ENCODE data around the gene JAKMIP2.
"Not testable (repeated sequence)": the region's sequence is repeated elsewhere in the genome, so short reads cannot be mapped to it uniquely, and the experiment has no call there.

Gene JAKMIP2

DNA sequence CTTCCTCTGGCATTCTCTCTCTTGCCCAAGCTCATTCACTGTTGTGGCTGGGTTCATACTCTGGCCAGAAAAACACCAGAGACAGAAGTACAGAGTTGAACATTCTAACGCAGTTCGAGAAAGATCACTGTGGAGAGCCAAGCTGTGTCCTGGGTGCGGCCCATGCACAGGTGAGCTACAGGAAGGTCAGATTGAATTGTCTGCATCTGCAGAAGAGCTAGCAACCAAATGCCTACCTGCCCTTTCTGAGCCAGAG lies 145.9 kb downstream of the JAKMIP2 start:
- no peaks in the 10 kb centered on the region for H3K9me3 ChIP-seq (replicated peaks; ENCODE audit: low read length)
- H3K4me3 ChIP-seq (ENCODE audit: low read length), result no peak overlapping the region
- H3K4me1 ChIP-seq (ENCODE audit: control insufficient read depth, insufficient read depth, low read length), result no peaks in the 10 kb centered on the region
- H3K27me3 ChIP-seq (ENCODE audit: control insufficient read depth, insufficient read depth, low read length), result no peaks in the 10 kb centered on the region
- H3K4me2 ChIP-seq (ENCODE audit: low read length), result no peak overlapping the region
- no peak overlapping the region for H3K9ac ChIP-seq (ENCODE audit: low read depth, low read length)
- H3K36me3 ChIP-seq (ENCODE audit: insufficient read depth, low read length), result no peaks in the 10 kb centered on the region

DNA sequence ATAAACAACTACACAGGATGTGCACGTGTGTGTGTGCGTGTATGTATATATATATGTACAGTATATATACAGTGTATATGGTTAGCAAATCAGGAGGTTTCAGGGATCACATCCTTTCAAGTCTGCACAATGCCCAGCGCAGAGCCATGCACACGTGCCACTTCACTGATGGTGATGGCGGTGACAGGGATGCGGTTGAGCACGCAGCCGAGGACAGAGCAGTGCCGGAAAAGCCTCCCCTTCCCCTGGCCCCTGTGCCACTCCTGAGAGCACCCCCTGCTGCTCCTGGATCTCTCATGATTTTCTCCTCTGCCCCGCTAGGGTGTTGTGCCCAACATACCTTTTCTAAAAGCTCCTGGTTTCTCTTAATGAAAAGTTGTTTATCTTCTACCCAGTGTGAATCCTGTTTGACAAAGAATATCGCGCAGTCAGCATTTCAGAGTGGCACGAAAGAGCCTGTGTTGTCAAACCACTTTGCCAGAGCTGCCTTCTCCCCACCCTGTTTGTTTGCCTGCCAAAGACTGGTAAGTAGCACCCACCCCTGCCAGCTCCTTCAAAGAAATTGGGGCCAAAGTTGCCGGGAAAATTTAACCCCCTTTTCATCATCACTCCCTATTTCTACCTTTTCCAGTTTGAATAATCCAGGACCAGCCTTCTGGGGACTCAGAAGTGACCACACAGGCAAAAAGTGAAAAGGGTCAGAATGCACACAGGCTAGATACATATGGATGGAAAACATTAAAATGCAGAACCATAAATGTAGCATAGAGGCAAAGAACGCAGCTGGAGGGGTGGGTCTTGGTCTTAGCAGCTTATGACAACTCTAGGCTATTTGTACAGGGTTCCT lies 146.4 kb downstream of the JAKMIP2 start:
- no peak overlapping the region for H3K4me2 ChIP-seq (ENCODE audit: low read length)
- H3K9ac ChIP-seq (ENCODE audit: low read depth, low read length), result no peak overlapping the region
- H3K4me1 ChIP-seq (ENCODE audit: control insufficient read depth, insufficient read depth, low read length), result no peaks in the 10 kb centered on the region
- H3K9me3 ChIP-seq (replicated peaks; ENCODE audit: low read length), result no peaks in the 10 kb centered on the region
- no peaks in the 10 kb centered on the region for H3K36me3 ChIP-seq (ENCODE audit: insufficient read depth, low read length)
- H3K4me3 ChIP-seq (ENCODE audit: low read length), result no peak overlapping the region
- no peaks in the 10 kb centered on the region for H3K27me3 ChIP-seq (ENCODE audit: control insufficient read depth, insufficient read depth, low read length)

DNA sequence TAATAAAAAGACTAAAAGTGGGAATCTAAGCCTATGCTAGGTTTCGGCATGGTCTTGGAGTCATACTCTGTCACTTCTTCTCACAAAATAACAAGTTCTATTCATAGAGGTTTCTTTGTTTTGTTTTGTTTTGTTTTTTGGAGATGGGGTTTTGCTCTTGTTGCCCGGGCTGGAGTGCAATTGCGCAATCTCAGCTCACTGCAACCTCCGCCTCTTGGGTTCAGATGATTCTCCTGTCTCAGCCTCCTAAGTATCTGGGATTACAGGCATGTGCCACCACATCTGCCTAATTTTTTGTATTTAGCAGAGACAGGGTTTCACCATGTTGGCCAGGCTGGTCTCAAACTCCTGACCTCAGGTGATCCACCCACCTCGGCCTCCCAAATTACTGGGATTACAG lies 147.1 kb downstream of the JAKMIP2 start:
- H3K9me3 ChIP-seq (replicated peaks; ENCODE audit: low read length); H3K4me1 ChIP-seq (ENCODE audit: control insufficient read depth, insufficient read depth, low read length); H3K27me3 ChIP-seq (ENCODE audit: control insufficient read depth, insufficient read depth, low read length); H3K4me2 ChIP-seq (ENCODE audit: low read length); H3K36me3 ChIP-seq (ENCODE audit: insufficient read depth, low read length); H3K4me3 ChIP-seq (ENCODE audit: low read length); H3K9ac ChIP-seq (ENCODE audit: low read depth, low read length): not testable (repeated sequence)

DNA sequence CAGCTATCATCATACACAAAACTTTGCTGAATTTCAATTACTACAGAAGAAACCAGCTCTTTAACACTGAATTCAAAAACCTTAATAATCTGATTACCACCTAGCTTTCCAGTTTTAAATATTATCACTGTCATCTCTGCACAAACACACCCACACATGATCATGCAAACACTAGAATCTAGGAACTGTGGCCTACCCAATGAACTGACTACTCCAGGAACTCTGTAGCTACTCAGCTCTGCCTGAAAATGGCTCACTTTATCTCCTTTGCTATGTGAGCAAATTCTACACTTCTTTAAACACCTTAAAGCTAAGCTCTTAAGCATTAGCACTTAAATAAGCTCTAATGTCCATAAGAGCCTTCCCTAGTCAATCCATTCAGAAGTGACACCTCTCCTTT lies 149.4 kb downstream of the JAKMIP2 start:
- Histone ChIP-seq H3K27me3 (ENCODE audit: control insufficient read depth, insufficient read depth, low read length) (no peaks in the 10 kb centered on the region), H3K9ac (ENCODE audit: low read depth, low read length) (no peak overlapping the region), H3K4me2 (ENCODE audit: low read length) (no peak overlapping the region), H3K9me3 (replicated peaks; ENCODE audit: low read length) (no peaks in the 10 kb centered on the region), H3K4me1 (ENCODE audit: control insufficient read depth, insufficient read depth, low read length) (no peaks in the 10 kb centered on the region), H3K4me3 (ENCODE audit: low read length) (no peak overlapping the region), H3K36me3 (ENCODE audit: insufficient read depth, low read length) (no peaks in the 10 kb centered on the region)

DNA sequence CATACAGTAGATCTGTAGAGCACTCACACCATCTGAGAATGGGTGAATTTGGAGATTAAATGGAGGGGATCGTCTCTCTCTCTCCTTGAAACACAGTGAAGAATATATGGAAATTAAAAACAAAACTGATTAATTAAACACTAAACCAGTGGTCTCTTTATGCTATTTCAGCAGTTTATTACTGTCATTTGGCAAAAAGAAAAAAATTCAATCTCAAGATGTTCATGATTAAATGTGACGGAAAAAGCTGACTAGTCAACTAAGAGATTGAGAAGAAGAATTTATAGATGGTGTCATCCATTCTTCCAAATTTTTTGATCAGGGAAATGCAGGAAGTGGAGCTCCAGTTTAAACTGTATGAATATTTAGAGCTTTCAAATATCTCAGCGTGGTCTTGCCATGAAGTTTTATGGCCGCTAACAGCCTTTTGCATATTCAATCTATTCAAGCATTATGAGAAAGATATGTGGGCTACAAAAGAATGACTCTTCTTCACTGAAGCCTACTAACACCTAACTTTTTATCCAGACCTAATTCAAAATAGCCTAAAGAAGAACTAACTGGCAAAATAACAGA lies 151.0 kb downstream of the JAKMIP2 start:
- no peak overlapping the region for H3K4me3 ChIP-seq (ENCODE audit: low read length)
- peaks cover 7% of the 10 kb centered on the region for H3K27me3 ChIP-seq (ENCODE audit: control insufficient read depth, insufficient read depth, low read length)
- no peaks in the 10 kb centered on the region for H3K36me3 ChIP-seq (ENCODE audit: insufficient read depth, low read length)
- no peak overlapping the region for H3K9ac ChIP-seq (ENCODE audit: low read depth, low read length)
- H3K4me1 ChIP-seq (ENCODE audit: control insufficient read depth, insufficient read depth, low read length), result no peaks in the 10 kb centered on the region
- no peak overlapping the region for H3K4me2 ChIP-seq (ENCODE audit: low read length)
- H3K9me3 ChIP-seq (replicated peaks; ENCODE audit: low read length), result no peaks in the 10 kb centered on the region

DNA sequence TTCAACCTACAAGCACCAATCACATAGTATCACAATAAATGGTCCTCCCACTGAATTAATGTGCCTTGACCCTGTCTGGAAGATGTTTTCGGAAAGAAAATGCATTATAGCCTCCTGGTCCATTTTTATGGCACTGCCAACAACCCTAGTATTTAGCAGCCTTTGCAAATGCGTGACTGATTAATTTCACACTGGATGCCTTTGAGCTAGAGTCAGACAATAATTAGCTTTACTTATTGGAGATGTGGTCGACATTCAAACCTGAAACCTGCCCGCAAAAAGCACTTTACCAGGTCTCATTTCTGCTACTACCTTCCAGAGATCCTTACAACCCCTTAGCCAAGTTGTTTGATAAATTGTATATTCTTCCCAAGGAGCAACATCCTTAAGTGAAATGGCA lies 153.3 kb downstream of the JAKMIP2 start:
- H3K9ac ChIP-seq (ENCODE audit: low read depth, low read length), result no peak overlapping the region
- peaks cover 10% of the 10 kb centered on the region for H3K27me3 ChIP-seq (ENCODE audit: control insufficient read depth, insufficient read depth, low read length)
- no peaks in the 10 kb centered on the region for H3K9me3 ChIP-seq (replicated peaks; ENCODE audit: low read length)
- no peak overlapping the region for H3K4me2 ChIP-seq (ENCODE audit: low read length)
- no peak overlapping the region for H3K4me3 ChIP-seq (ENCODE audit: low read length)
- H3K4me1 ChIP-seq (ENCODE audit: control insufficient read depth, insufficient read depth, low read length), result no peaks in the 10 kb centered on the region
- no peaks in the 10 kb centered on the region for H3K36me3 ChIP-seq (ENCODE audit: insufficient read depth, low read length)

DNA sequence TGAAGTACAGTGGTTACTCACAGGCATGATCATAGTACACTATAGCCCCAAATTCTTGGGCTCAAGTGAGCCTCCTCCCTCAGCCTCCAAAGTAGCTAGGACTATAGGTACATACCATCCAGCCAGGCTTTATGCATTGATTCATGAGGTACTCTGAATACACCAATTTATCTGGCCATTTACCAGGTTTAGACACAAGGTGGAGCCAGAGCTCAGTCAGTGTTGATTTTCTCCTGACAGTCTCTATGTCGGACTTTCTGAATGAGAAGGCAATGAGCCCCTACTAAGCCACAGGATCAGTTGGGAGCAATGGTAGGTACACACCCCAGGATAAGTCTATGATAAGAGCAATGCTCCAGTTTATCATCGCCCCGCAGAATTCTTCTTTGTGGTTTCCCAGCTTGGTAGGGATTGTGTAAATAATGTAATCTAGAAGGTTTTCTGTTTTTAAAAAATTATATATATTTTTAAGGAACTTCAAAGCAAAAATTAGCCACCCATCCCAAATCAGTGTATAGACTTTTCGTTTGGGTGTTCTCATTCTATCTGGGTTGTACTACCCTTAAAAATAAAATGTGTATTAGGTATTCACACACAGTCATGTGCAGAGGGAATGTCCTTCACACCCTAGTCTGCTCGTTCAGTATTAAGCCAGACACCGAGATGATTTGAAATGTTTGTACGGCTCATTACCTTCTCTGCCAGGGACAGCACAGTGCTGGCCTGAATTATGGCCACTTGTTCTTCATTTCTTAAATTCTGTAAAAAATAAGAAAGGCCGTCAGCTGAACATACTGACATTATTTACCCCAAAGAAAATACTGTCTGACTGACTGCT lies 154.3 kb downstream of the JAKMIP2 start:
- no peak overlapping the region for H3K9ac ChIP-seq (ENCODE audit: low read depth, low read length)
- H3K27me3 ChIP-seq (ENCODE audit: control insufficient read depth, insufficient read depth, low read length), result peaks cover 10% of the 10 kb centered on the region
- H3K4me1 ChIP-seq (ENCODE audit: control insufficient read depth, insufficient read depth, low read length), result no peaks in the 10 kb centered on the region
- no peaks in the 10 kb centered on the region for H3K9me3 ChIP-seq (replicated peaks; ENCODE audit: low read length)
- no peaks in the 10 kb centered on the region for H3K36me3 ChIP-seq (ENCODE audit: insufficient read depth, low read length)
- H3K4me2 ChIP-seq (ENCODE audit: low read length), result no peak overlapping the region
- H3K4me3 ChIP-seq (ENCODE audit: low read length), result no peak overlapping the region

DNA sequence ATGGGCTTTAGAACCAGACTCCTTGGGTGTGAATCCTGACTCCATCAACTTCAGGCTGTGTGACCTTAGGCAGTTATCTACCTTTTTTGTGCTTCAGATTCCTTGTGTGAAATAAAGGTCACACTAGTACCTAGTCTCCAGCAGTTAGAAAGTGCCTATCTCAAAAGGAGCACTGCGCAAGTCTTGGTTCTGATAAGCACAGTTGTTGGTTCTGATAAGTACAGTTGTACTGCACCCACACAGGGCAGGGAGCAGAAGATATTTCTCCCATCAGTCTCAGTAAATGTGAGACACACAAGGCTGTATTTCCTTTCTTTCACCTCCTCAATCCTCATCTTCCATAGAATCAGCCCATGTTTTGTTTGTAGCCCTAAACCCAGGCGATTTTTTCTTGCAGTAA lies 156.1 kb downstream of the JAKMIP2 start:
- no peak overlapping the region for H3K9ac ChIP-seq (ENCODE audit: low read depth, low read length)
- peaks cover 10% of the 10 kb centered on the region for H3K27me3 ChIP-seq (ENCODE audit: control insufficient read depth, insufficient read depth, low read length)
- no peak overlapping the region for H3K4me3 ChIP-seq (ENCODE audit: low read length)
- no peaks in the 10 kb centered on the region for H3K4me1 ChIP-seq (ENCODE audit: control insufficient read depth, insufficient read depth, low read length)
- H3K9me3 ChIP-seq (replicated peaks; ENCODE audit: low read length), result no peaks in the 10 kb centered on the region
- no peak overlapping the region for H3K4me2 ChIP-seq (ENCODE audit: low read length)
- no peaks in the 10 kb centered on the region for H3K36me3 ChIP-seq (ENCODE audit: insufficient read depth, low read length)

DNA sequence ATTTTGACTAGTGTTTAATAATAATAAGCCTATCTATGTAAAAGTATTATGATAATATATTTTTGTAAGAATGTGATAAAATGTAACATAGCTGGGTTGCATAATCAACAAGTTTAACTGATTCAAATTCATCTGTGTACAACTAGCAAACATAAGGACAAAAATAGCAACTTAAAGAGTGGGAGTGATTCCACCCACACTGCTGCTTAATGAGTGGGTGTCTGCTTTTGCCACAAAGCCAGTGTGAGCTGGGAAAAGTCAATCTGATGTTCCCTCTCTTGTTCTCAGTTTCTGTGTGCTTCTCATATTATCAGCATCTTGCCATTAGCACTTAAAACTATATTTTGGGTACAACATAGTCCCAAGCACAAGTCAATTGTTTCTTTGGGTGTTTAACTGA lies 161.5 kb downstream of the JAKMIP2 start:
- Histone ChIP-seq H3K9me3 (replicated peaks; ENCODE audit: low read length) (no peaks in the 10 kb centered on the region), H3K27me3 (ENCODE audit: control insufficient read depth, insufficient read depth, low read length) (no peaks in the 10 kb centered on the region), H3K36me3 (ENCODE audit: insufficient read depth, low read length) (no peaks in the 10 kb centered on the region), H3K9ac (ENCODE audit: low read depth, low read length) (no peak overlapping the region), H3K4me2 (ENCODE audit: low read length) (no peak overlapping the region), H3K4me1 (ENCODE audit: control insufficient read depth, insufficient read depth, low read length) (no peaks in the 10 kb centered on the region), H3K4me3 (ENCODE audit: low read length) (no peak overlapping the region)

DNA sequence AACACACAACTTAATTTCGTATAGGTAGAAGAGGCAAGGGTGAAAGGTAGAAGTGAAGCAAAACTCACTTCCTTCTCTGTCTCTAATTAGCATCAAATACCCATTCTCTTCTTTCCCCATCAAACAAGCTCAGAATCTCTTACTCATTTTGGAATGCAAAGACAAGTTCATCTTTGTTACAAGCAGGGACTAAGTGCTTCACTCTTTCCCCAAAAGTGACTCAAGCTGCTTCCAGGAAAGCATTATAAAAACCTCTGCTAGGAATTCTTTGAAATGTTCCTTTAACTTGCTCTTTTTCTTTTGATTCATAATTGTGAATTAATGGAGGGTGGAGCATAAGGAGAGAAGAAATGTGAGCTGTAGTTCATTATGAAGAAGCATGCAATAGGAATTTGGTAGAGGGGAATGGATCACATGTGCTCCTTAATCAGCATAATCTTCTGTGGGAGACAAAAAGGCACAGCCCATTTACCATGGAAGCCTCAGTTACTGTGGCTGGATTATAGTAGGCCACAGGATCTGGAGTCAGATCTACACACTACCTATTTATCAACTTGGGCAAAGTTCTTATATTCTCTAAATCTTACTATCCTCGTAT lies 163.1 kb downstream of the JAKMIP2 start:
- no peak overlapping the region for H3K4me2 ChIP-seq (ENCODE audit: low read length)
- H3K9ac ChIP-seq (ENCODE audit: low read depth, low read length), result no peak overlapping the region
- H3K9me3 ChIP-seq (replicated peaks; ENCODE audit: low read length), result no peaks in the 10 kb centered on the region
- no peak overlapping the region for H3K4me3 ChIP-seq (ENCODE audit: low read length)
- H3K27me3 ChIP-seq (ENCODE audit: control insufficient read depth, insufficient read depth, low read length), result no peaks in the 10 kb centered on the region
- H3K4me1 ChIP-seq (ENCODE audit: control insufficient read depth, insufficient read depth, low read length), result no peaks in the 10 kb centered on the region
- no peaks in the 10 kb centered on the region for H3K36me3 ChIP-seq (ENCODE audit: insufficient read depth, low read length)

DNA sequence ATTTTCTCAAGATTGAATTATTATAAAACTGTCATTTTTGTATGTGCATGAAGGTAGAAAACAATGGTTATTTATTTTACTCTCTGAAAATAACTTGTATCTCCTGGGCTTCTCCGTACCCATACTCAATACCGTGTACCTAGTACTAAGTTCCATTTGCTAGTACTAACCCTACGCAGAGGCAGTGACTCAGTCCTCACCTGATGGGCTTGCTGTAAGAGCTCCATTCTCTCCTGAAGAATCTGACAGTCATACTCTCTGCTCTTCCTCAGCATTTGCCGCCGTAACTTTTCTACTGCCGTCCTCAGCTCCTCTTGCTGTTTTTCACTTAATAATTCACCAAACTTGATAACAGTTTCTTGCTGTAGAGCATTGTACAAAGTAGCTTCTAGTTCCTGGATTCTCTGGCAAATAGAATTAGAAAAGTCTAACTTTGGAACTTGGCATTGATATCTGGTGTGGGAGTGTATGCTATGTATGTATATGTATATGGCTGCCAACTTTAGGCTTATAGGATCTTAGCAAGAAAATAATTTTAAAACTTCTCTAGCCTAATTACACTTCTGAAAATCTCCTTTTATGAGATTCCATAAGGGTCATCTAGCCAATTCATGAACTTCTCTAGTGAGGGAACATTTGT lies 164.7 kb downstream of the JAKMIP2 start:
- Histone ChIP-seq H3K36me3 (ENCODE audit: insufficient read depth, low read length) (no peaks in the 10 kb centered on the region), H3K4me2 (ENCODE audit: low read length) (no peak overlapping the region), H3K9me3 (replicated peaks; ENCODE audit: low read length) (no peaks in the 10 kb centered on the region), H3K4me1 (ENCODE audit: control insufficient read depth, insufficient read depth, low read length) (peaks cover 10% of the 10 kb centered on the region), H3K27me3 (ENCODE audit: control insufficient read depth, insufficient read depth, low read length) (no peaks in the 10 kb centered on the region), H3K4me3 (ENCODE audit: low read length) (no peak overlapping the region), H3K9ac (ENCODE audit: low read depth, low read length) (no peak overlapping the region)

Data from skeletal muscle satellite cell (primary cell).